GM12891 (cell line): ENCODE data around the gene EDEM1.

Source experiments
- POLR2A ChIP-seq: IDR thresholded peaks from 2 replicates; pipeline ENCODE4 v1.6.1; 2011; ENCODE audit warnings: low read depth, low read length, control low read depth
- POLR2AphosphoS5 ChIP-seq: IDR thresholded peaks from 2 replicates; pipeline ENCODE4 v1.6.1; 2011; ENCODE audit warnings: low read depth, low read length, control low read depth
- TAF1 ChIP-seq: IDR thresholded peaks from 2 replicates; pipeline ENCODE4 v1.6.1; 2011; ENCODE audit warnings: low read depth, low read length, control low read depth

DNA sequence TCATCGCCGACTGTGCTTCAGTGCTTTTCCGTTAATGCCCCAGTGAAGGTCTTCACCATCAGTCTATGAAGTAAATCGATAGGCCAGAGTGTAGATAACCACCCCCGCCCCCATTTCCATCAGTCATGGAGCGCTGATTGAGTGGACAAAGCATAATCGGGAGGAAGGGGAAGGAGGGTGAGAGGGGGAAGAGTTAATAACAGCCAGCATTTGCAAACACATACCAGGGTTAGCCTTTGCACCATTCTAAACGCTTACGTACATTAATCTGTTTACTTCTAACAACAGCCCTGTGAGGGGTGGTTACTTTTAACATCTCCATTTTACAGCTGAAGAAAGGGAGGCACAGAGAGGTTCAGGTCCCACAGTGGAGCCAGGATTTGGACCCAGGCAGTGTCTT lies 26.8 kb downstream of the EDEM1 start:
- TF ChIP-seq POLR2AphosphoS5 = no peak
- TF ChIP-seq POLR2A = no peak
- TF ChIP-seq TAF1 = no peak
